NCI-H82 treated with DMSO at 0.1 percent for 48 hours (cell line): ENCODE results near the gene CALHM3.
"Not testable (repeated sequence)": the region's sequence is repeated elsewhere in the genome, so short reads cannot be mapped to it uniquely, and the experiment has no call there.

Experiments
- DNase-seq: peaks from one replicate; lab custom pipeline; 2025; ENCODE audit not compliant: unreplicated experiment; lab: John Stamatoyannopoulos, UW

Gene CALHM3, protein sequence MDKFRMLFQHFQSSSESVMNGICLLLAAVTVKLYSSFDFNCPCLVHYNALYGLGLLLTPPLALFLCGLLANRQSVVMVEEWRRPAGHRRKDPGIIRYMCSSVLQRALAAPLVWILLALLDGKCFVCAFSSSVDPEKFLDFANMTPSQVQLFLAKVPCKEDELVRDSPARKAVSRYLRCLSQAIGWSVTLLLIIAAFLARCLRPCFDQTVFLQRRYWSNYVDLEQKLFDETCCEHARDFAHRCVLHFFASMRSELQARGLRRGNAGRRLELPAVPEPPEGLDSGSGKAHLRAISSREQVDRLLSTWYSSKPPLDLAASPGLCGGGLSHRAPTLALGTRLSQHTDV

DNA sequence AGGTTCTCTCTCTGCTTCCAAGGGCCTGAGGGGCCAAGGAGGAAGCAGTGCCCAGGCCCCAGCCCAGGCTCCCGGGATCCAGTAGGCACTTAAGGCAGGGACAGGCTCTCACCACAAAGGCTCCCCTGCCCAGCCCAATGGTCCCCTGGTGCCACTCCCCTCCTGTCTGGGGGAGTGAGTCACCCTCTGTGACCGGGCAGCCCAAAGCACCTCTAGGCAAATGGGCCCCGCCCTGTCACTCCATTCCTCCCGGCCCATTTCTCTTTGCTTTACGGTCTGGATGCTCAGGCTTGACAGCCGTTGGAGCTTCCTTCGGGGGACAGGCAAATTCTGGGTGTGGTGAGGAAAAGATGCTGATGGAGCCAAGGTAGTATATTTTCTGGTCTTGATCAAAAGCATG, at the start of gene CALHM3:
Gene CALHM3, minus strand, starts transcription at position 106 of the 400 bp plus-strand sequence. CDS start 208 bp downstream, outside the sequence.
- DNase-seq: no peak

DNA sequence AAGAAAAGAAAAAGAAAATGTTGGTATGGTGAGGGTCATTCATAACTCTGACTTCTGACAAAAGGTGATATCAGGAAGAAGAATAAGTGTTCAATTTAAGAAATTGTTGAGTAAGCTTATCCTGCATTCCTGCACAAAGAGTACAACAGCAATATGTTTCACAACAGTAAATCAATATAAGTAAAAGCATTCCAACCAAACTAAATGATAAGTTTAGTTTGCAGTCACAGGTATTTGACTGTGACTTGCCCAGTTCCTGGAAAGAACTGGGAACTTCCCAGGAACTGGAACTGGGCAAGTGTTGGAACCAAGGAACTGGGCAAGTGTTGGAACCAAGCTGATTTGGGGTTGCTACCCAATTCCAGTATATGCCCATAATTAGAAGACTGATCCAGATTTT, 49.5 kb upstream of the CALHM3 start:
- DNase-seq: no peak

DNA sequence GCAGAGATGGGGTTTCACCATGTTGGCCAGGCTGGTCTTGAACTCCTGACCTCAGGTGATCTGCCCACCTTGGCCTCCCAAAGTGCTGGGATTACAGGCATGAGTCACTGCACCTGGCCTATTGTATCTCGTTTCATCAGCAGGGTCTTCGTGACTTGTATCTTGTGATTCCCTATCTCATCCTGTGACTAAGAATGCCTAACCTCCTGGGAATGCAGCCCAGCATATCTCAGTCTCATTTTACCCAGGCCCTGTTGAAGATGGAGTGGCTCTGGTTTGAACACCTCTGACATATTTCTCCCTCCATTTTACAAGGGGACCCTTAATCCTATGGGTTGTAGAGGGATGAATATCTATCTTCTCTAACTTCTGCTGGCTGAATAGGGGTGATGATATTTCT, 48.4 kb upstream of the CALHM3 start:
- DNase-seq: not testable (repeated sequence)

DNA sequence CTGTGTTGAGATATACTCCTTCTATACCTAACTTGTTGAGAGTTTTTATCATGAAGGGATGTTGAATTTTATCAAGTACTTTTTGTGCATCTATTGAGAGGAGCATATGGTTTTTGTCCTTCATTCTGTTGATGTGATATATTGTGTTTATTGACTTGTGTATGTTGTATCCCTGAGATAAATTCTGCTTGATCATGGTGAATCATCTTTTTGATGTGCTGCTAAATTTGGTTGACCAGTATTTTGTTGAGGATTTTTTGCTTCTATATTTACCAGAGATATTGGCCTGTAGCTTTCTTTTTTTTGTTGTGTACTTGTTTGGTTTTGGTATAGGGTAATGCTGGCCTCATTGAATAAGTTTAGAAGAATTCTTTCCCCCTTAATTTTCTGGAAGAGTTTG, 46.9 kb upstream of the CALHM3 start:
- no peak for DNase-seq

DNA sequence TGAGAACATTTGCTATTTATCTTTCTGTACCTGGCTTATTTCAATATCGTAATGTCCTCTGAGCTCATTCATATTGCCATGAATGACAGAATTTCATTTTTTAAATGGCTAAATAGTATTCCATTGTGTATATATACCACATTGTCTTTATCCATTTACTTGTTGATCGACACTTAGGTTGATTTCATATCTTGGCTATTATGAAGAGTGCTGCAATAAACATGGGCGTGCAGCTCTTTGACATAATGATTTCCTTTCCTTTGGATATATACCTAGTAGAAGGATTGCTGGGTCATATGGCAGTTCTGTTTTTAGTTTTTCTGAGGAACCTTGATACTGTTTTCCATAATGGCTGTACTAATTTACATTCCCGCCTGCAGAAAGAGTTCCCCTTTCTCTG, 44.6 kb upstream of the CALHM3 start:
- DNase-seq: no peak

DNA sequence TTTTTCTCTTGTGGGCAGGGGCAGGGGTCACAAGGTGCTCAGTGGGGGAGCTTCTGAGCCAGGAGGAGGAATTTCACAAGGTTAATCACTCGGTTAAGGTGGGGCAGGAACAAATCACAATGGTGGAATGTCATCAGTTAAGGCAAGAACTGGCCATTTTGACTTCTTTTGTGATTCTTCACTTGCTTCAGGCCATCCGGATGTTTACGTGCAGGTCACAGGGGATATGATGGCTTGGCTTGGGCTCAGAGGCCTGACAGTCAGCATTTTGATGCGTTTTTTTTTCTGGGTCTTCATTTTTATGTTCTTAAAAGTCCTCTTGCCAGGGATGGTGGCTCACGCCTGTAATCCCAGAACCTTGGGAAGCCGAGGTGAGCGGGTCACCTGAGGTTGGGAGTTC, 43.0 kb upstream of the CALHM3 start:
- not testable (repeated sequence) for DNase-seq

DNA sequence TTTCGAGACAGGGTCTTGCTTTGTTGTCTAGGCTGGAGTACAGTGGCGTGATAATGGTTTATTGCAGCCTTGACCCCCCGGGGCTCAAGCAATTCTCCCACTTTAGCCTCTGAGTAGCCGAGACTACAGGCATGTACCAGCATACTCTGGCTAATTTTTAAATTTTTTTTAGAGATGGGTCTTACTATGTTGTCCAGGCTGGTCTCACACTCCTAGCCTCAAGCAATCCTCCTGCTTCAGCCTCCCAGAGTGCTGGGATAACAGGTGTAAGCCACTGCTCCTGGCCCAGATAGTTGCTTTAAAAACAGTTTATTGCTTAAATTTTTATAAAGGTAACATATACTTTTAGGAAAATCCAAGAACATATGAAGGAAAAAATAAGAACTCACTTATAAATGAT, 40.8 kb upstream of the CALHM3 start:
- no peak for DNase-seq

DNA sequence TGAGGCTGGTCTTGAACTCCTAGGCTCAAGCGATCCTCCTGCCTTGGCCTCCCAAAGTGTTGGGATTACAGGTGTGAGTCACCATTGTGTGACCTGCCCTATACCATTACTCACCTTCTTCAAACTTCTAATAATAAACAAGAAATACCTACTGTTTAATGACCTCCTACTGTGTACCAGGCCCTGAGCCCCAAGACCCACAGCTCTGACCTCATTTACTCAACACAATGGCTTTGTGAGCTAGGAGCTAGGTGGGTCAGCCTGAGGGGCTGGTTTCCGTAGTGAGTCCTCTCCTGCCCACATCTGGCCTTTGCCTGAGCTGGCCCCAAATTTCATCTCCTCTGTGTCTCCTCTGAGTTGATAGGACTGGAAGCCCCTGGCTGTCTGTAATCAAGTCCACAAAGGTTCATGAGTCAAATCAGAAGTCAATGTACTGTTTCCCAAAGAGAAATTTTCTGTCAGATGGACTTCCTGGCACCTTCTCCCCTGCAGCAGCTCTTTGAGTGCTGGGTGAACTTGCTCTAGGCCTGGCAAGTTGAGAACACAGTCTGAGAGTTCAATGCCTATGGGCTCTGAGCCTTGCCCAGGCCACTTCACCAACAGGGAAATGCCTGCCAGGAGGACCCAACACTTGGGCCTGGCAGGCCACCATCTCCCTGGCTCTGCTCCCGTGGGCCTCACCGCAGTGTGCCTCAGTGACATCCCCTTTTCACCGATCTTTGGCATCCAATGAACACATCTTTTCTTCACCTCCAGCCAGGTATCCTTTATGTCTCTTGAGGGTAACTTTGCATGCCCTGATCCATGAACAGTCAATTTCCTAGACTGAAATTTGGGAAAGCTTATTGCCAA, 38.4 kb upstream of the CALHM3 start:
- DNase-seq: no peak

DNA sequence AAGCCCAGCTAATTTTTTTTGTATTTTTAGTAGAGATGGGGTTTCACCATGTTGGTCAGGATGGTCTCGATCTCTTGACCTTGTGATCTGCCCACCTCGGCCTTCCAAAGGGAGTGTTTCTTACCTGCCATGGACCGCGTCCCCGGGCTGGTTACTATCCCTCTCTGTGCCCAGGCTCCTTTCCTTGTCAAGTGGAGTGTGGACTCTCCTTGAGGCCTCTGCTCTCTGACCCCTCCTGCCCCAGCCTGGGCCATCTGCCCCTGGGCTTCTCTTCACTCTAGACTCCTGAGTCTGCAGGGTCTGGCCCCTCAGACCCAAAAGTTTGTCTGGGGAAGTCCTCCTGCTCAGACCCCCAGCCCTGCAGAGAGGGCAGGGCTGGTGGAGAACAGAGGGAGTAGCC, 35.2 kb upstream of the CALHM3 start:
- no peak for DNase-seq

DNA sequence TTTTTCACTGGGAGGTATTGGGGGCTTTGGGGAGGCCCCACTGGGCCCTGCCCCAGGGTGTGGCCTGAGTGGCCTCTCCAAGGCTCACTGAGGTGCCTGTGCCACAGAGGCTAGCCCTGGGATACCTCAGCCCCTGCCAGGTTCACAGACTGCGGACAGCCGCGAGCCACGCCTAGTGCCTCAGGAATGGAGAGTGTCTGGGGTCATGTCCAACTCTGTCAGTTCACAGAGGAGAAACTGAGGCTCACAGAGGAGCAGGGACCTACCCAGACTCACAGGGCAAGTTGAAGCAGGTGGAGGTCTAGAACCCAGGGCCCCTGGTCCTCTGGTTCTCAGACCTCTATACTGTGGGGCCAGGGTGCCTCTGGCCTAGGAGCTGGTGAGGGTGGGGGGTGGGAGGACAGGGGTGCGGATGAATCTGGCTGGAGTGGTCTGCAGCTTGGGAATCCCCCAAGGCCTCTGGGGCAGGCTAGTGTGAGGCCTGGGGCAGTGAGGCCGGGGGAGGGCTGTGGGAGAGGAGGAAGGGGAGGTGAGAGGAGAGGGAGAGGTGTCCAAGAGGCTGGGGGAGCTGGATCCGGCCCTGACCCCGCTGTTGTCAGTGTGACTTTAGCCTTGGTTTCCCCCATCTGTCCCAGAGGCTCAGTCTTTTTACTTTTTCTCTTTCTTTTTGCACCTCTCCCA, 34.5 kb upstream of the CALHM3 start:
- no peak for DNase-seq

DNA sequence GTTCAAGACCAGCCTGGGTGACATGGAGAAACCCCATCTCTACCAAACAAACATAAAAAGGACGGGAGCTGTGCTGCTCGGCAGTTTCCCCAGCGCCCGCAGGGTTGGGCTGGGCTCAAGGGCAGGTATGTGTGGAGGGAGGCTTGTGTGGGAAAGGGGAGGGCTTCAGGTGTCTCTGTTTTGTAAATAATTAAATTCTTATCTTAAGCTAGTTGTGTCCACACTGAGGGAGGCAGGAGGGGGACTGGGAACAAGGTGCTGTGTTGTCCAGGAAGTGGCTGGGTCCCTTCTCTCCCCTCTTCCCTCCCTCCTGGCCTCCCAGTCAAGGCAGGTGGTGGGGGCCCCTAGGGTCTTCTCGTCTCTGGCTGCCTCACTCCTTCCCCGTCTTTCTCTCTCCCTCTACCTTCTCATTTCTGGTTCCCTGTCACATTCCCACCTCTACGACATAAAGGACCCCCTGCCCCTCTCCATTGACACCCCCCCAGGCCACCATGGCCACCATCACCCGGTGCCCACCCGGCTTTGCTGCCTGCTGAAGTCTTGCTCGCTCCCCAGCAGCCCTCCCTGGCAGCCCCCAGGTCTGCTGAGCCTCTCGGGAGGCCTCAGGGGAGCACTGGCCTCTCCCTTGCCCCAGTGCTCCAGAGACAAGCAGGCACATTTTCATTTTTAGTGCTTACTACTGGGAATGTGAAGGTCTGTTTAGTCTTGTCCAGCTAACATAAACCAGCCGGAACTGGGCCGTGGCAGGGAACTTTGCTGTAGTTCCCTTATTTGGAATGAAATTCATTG, 33.7 kb upstream of the CALHM3 start:
- no peak for DNase-seq

DNA sequence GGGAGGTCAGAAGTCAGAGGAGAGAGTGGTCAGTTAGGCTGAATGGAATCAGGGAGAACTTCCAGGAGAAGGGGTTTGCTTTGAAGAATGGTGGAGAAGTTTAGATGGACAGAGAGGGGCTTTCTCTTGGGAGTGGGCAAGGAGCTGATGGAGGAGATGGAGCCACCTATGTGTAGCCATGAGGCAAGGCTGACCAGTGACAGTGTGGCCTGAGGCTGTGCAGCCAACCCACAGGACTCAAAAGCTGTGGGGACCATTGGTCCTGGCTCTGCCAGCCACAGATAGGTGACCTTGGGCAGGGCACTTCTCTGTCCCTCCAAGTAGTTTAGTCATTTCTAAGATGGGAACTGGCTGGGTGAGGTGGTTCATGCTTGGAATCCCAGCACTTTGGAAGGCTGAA, 33.1 kb upstream of the CALHM3 start:
- DNase-seq: no peak

DNA sequence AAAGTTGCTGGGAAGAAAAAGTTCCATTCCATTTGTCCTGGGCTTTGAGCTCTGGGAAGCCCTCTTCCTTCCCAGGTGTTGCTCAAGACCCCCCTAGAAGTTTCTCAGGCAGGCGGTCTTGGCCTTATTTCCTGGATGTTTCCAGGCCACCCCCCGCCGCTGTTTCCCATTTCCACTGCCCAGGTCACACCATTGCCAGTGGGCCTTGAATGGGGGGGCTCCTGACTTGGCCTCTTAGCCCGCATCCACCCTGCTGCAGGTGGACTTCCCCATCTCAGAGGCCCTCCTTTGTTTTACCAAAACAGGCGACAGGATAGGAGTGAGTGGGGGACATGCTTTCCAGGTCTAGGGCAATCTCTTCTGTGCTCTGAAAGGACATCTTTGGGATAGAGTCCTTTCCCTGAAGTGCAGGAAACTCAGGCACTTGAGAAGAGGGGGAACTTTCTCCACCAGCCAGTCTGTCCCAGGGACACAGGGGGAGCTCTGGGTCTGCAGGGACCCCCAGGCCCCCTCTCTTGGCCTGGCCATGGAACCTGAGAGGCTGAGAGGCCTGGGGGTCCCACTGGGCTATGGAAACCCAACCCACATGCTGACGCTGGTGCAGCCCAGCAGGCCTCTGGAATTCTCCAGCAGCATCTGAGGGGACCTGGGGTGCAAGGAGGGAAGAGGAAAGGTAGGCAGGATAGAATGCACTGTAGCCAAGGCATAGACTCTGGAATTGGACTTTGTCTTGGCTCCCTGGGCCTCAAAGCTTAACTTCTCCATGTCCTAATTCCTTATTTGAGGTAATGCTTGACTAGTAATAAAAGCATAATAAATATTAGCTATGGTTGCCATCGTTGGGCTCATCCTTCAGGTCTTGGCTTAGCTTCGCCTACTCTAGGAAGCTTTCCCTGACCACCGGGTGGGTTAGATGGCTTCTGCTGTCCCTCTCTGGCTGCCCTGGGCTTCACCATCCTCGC, 32.0 kb upstream of the CALHM3 start:
- DNase-seq: no peak

DNA sequence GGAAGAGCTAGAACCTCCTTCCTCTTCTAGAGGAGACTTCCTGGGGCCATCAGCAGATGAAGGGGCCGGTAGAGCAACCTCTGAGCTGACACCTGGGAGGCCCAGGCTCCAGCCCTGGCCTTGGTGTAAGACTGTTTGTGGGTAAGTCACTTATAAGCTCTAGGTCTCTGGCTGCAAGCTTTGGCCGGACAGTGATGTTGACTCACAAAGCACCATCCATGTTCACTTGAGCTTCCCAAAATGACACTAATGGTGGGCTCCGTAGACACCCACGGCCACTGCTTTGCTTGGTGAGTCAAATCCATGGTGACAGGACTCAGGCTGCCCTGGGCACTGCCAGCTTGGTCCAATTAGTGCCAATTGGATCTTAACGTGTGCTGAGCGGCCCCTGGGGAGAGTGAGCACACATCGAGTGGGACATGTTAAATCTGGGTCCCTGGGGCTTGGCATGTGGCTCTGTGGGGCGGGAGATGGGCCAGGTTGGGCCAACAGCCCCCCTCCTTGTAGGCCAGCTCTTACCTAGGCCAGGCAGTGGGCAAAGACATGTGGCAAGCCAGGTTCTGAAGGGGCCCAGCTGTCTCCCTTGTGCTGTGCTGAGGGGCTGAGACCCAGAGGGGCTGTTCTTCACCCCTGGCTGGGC, 31.1 kb upstream of the CALHM3 start:
- DNase-seq: no peak

DNA sequence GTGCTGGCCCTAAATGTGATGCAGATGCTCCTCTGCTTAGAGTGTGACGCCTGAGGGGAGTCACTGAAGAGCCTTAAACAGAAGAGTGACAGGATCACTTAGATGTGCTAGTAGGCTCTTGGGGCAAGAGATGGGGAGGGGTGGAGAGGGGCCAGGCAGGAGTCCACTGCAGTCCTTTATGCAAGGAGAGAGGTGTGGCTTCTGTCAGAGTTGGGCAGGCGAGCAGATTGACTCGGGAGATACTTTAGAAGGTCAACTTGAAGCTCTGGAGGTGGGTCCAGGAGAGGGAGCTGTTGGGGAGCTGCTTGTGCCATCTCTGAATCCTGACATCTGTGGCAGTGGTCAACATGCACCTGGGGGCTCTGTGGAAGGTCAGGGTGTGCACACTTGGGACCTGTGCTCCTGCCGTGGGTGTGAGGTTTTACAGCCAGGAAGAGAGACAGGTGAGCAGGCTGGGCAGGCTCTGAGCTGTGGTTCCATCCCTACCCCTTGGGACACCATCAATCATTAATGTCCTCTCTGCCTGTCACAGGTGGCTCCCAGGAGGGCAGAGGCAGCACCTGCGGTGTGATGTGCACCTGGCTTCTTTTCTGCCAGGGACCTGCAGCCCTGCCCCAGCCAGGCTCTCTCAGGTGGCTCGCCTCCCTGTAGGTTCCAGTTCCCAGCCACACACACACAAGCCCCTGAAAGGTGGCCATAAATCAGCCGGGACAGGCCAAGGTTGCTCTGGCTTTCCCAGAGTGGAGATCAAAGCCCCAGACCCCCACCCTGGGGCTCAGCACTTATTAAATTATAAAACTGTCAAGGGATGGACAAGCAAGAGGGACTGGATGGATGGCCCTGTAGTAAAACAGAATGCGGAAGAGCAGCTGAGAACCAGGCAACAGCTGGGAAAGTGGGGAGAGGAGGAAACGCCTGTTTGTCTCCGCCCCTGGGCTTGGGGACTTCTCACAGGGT, 28.5 kb upstream of the CALHM3 start:
- no peak for DNase-seq

DNA sequence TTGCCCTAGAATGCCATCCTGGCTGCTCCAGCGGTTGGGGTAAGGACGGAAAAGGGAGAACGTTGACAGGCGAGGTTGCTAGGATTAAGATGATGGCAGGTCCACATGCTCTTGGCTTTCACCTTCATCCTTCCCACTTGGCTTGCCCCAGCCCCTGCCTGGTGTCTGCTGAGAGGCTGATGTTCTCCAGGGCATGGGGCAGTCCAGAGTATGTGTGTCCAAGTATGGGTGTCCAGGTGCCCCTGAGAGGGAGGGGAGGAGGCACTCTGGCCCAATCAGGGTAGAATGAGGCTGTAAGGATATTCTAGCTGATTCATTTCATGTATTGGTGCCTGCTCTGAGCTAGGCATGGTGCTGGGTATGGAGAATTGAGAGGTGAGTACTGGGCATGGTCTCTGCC, 27.0 kb upstream of the CALHM3 start:
- DNase-seq: no peak

DNA sequence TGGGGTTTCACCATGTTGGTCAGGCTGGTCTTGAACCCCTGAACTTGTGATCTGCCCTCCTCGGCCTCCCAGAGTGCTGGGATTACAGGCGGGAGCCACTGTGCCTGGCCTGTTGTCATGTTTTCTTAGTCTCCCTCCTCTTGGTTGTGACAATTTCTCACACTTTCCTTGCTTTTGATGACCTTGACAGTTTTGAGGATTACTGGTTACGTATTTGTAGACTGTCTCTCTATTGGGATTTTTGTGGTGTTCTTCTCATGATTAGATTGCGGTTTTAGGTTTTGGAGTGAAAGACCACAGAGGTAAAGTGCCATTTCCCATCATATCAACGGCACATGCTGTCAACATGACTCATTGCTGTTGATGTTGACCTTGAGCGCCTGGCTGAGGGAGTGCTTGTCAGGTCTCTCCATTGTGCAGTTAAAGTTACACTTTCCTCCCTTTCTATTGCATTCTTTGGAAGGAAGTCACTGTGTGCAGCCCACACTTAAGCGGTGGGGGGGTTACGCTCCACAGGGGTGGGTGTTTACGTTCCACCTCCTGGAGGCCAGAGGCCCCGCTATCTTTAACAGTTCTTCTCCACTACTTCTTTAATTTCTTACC, 25.2 kb upstream of the CALHM3 start:
- no peak for DNase-seq

DNA sequence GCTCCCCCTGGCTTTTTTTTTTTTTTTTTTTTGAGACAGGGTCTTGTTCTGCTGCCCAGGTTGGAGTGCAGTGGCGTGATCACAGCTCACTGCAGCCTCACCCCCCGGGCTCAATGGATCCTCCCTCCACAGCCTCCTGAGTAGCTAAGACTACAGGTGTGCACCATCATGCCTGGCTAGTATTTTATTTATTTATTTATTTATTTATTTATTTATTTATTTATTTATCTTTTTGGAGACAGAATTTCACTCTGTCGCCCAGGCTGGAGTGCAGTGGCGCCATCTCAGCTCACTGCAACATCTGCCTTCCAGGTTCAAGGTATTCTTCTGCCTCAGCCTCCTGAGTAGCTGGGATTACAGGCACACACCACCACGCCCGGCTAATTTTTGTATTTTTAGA, 24.7 kb upstream of the CALHM3 start:
- not testable (repeated sequence) for DNase-seq
